ENCODE measurements around the gene ALAD.

GRCh38 chr9:113361304-113362018, 39.6 kb downstream of the ALAD start:
- TF ChIP-seq CTCF (CRISPR knock-in tag; IDR thresholded peaks at IDR 0.05) (no peak), ZNF121 (CRISPR knock-in tag; IDR thresholded peaks at IDR 0.05) (no peak), ZNF678 (CRISPR knock-in tag; IDR thresholded peaks at IDR 0.05) (no peak), ETV6 (CRISPR knock-in tag; conservative IDR thresholded peaks at IDR 0.05) (no peak), CREM (IDR thresholded peaks at IDR 0.05) (no peak), CREM (CRISPR knock-in tag; IDR thresholded peaks at IDR 0.05) (no peak), SIN3B (IDR thresholded peaks at IDR 0.05; ENCODE audit: low read length) (no peak)

Measured in HepG2 (cell line).